Activated CD4-positive, alpha-beta memory T cell treated with anti-CD3 and anti-CD28 coated beads for 36 hours (primary cell): ENCODE data around the gene ESYT3. TPM values are rescaled to one million over a fixed set of nuclear protein-coding genes. Genes with fewer than 3 reads are reported as not detected.
"Not testable (repeated sequence)": the region's sequence is repeated elsewhere in the genome, so short reads cannot be mapped to it uniquely, and the experiment has no call there.

ENCODE experiments used
- CTCF ChIA-PET: fragments of 350-600 bp; sonication (Branson Sonifier 250); formaldehyde crosslinking; loops from one replicate; lab custom pipeline; 2021; ENCODE audit warnings: antibody characterized with exemption, inconsistent platforms; lab: Charles Lee
- POLR2A ChIA-PET: fragments of 350-600 bp; sonication (Branson Sonifier 250); formaldehyde crosslinking; loops from one replicate; lab custom pipeline; 2021; ENCODE audit warnings: antibody characterized with exemption; lab: Charles Lee
- DNase-seq: peaks from one replicate; pipeline ENCODE4 v3.0.0-alpha.2; 2020
- H3K27ac Mint-ChIP-seq: one replicate; pipeline ENCODE4 v1.8.0; 2021; ENCODE audit warnings: mixed read lengths
- H3K27me3 Mint-ChIP-seq: one replicate; pipeline ENCODE4 v1.8.0; 2021; ENCODE audit warnings: mixed read lengths
- H3K36me3 Mint-ChIP-seq: one replicate; pipeline ENCODE4 v1.8.0; 2021; ENCODE audit warnings: mixed read lengths
- H3K4me1 Mint-ChIP-seq: one replicate; pipeline ENCODE4 v1.8.0; 2021; ENCODE audit warnings: low read depth, mixed read lengths
- H3K4me3 Mint-ChIP-seq: one replicate; pipeline ENCODE4 v1.8.0; 2021; ENCODE audit warnings: mild to moderate bottlenecking, mixed read lengths
- H3K9me3 Mint-ChIP-seq: one replicate; pipeline ENCODE4 v1.8.0; 2021; ENCODE audit warnings: mixed read lengths
- intact Hi-C: fragments of 100-400 bp; cut with micrococcal nuclease; formaldehyde crosslinking; loops from one replicate; pipeline ENCODE4 v1.15.1; 2023
- total RNA-seq, 2 experiments: library from RNA; stranded (reverse); gene quantifications; one replicate each; pipeline ENCODE4 v1.2.3, GENCODE V29; 2021

The ESYT3 gene
- total RNA-seq, 2 experiments from 2014 or later: 0.17 to 0.19 TPM

DNA sequence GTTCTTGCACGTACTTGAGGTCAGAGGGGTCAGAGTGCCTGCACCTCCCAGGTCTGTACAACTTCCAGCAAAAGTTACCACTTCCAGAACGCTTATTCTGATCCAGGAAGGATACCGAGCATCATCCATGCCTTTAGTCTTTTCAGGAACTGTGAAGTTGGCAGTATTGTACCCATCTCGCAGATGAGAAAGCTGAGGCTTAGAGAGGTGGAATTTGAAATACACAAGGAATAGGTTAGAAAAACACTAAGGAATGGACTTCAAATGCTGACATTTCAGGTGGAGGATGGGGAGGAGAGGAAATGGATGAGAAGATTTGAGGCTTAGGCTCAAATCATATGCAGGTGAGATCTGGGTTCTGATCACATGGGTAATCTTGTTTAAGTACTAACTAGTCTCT, 11.2 kb downstream of the ESYT3 start:
- ChIA-PET CTCF (interaction anchor here (0.9 kb wide), 1 partner anchor 13 kb away, joined by 3 read pairs; no protein-coding TSS in a partner anchor), POLR2A (no interaction called here)
- Mint-ChIP-seq H3K27me3 (no peaks in the 10 kb centered on the region), H3K9me3 (no peaks in the 10 kb centered on the region), H3K27ac (no peak overlapping the region), H3K4me3 (no peak overlapping the region), H3K36me3 (no peaks in the 10 kb centered on the region), H3K4me1 (no peaks in the 10 kb centered on the region)
- intact Hi-C loops: no loop called here
- DNase-seq: no peak

DNA sequence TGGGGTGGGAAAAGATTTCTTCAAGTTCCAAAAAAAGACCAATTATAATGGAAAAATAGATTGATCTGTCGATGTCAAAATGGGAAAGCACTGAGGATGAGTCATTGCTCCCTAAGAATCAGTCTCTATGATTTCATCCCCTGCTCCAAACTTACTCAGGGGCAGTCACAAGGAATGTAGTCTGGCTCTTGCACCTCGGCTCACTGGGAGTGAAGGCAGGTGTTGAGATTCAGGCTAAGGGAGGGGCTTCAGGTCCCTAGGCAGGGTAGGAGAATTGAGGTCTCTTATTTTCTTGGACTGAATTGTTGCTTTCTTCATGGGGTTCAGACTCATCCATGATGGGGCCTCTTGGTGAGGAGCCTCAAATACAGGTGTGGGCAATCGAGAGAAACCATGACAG, 14.2 kb downstream of the ESYT3 start:
- no peaks in the 10 kb centered on the region for H3K9me3 Mint-ChIP-seq
- intact Hi-C loops: no loop called here
- CTCF ChIA-PET: no interaction called here
- H3K4me1 Mint-ChIP-seq: no peaks in the 10 kb centered on the region
- H3K27me3 Mint-ChIP-seq: peaks cover 1% of the 10 kb centered on the region
- no peaks in the 10 kb centered on the region for H3K36me3 Mint-ChIP-seq
- no peak for DNase-seq
- POLR2A ChIA-PET: no interaction called here
- H3K4me3 Mint-ChIP-seq: no peak overlapping the region
- no peak overlapping the region for H3K27ac Mint-ChIP-seq

DNA sequence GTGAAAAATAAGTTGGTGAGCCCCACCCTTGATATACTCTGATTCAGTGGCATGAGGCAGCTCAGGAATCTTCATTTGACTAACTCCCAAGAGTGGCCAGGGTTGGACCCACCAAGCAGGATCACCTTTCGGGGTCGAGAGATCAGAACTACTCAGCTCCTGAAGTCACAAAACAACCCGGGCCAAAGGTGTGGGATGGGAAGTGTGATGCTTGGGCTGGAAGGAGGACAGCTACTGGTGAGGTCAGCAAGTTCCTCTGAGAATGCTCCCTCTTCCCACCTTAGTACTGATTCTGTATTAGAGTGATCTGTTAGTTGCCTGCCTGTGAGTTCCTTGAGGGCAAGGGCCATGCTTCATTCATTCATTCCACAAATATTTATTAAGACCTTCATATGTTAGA, 15.1 kb downstream of the ESYT3 start:
- H3K9me3 Mint-ChIP-seq: no peaks in the 10 kb centered on the region

DNA sequence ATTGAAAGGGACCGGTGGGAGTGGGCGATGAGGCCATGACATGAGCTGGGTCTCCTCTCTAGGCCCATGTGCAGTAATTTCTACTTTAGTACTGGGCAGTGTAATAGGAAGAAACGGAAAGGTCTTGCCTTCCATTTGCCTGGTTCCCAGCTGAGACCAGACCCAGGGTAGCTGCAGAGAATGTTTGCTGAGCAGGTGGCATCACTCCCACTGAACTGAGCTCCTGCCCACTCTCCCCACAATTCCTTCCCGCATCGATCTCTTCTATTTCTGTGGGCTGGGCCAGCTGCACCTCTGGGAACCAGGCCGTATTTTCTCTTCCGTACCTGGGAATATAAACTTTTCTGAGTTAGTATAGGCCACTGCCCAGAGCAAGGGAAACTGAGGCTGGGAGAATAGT, 15.8 kb downstream of the ESYT3 start:
- no peak for DNase-seq
- POLR2A ChIA-PET: no interaction called here
- Mint-ChIP-seq H3K4me3 (no peak overlapping the region), H3K27ac (no peak overlapping the region), H3K4me1 (no peaks in the 10 kb centered on the region), H3K9me3 (no peaks in the 10 kb centered on the region), H3K36me3 (no peaks in the 10 kb centered on the region), H3K27me3 (peaks cover 1% of the 10 kb centered on the region)
- CTCF ChIA-PET: interaction anchor here (2.2 kb wide), 1 partner anchor 32 kb away, joined by 9 read pairs; no protein-coding TSS in a partner anchor
- intact Hi-C loops: no loop called here

More for the DNA sequence above, 15.1 kb downstream of the ESYT3 start:
- ChIA-PET POLR2A (no interaction called here), CTCF (interaction anchor here (2.2 kb wide), 1 partner anchor 31 kb away, joined by 9 read pairs; no protein-coding TSS in a partner anchor)
- intact Hi-C loops: no loop called here
- Mint-ChIP-seq H3K4me3 (no peak overlapping the region), H3K4me1 (no peaks in the 10 kb centered on the region), H3K36me3 (no peaks in the 10 kb centered on the region), H3K27me3 (peaks cover 1% of the 10 kb centered on the region), H3K27ac (no peak overlapping the region)
- DNase-seq: no peak

DNA sequence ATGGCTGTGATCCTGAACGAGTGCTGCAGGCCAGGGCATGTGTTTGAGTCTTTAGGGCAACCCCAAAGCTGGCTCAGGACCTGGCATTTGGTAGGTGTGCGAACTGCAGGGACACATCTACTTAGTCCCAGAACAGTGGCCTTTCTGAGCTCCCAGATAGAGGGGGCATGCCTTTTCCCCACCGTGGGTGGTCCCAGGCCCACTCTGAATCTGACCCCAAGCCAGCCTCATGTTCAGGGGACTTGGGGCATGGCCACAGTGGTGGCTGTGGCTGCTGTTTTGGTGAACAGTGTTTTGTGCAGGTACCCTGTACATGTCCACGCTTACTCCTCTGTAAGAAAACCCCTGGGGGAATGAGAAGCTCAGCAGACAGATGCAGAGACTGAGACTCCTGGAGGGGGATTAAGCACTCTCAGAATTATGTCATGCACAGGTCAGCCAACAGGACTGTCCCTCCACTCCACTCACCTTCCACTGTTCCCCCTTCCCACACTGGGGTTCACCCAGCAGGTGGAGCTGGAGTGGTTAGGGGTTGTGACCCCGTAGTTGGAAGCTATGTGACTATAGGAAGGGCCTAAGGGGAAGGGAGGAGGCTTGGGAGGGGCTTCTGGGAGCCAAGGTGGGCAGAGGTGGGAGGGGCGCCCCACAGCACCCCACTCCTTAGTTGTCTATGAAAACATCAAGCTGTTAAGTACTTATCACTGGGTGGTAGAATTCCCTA, 16.4 kb downstream of the ESYT3 start:
- no peak overlapping the region for H3K4me3 Mint-ChIP-seq
- H3K9me3 Mint-ChIP-seq: no peaks in the 10 kb centered on the region
- no peak for DNase-seq
- peaks cover 1% of the 10 kb centered on the region for H3K27me3 Mint-ChIP-seq
- intact Hi-C loops: no loop called here
- no peaks in the 10 kb centered on the region for H3K36me3 Mint-ChIP-seq
- H3K4me1 Mint-ChIP-seq: peaks cover 2% of the 10 kb centered on the region
- POLR2A ChIA-PET: no interaction called here
- no peak overlapping the region for H3K27ac Mint-ChIP-seq
- CTCF ChIA-PET: interaction anchor here (2.2 kb wide), 1 partner anchor 33 kb away, joined by 9 read pairs; no protein-coding TSS in a partner anchor

DNA sequence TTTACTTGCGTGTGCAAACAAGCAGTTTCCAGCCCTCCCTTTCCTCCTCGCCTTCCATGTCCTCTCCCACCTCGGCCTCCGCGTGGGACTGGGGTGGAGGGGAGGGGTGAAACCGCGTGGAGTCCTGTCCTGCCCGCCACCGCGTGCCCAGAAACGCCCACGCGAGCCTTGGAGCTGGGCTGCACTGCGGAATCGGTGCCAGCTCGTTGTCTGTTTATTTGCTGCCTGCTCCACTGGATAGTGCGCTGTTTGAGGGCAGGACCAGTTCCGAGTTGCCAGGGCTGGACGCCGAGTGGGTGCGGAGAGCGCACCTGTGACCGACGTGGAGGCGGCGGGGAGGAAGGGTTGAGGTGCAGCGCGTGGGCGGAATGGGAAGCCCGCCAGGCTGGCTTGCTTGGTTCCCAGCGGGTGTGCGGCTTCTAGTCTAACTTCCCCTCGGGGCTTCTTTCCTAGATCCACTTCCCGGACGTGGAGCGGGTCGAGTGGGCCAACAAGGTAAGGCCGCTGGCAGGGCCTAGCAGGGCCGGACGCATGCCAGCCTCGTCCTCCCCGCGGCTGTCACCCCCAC, 17.3 kb downstream of the ESYT3 start:
- intact Hi-C loops: no loop called here
- Mint-ChIP-seq H3K9me3 (no peaks in the 10 kb centered on the region), H3K27me3 (peaks cover 1% of the 10 kb centered on the region), H3K4me3 (no peak overlapping the region), H3K36me3 (no peaks in the 10 kb centered on the region), H3K27ac (no peak overlapping the region), H3K4me1 (peaks cover 9% of the 10 kb centered on the region)
- no peak for DNase-seq
- POLR2A ChIA-PET: no interaction called here
- CTCF ChIA-PET: no interaction called here

DNA sequence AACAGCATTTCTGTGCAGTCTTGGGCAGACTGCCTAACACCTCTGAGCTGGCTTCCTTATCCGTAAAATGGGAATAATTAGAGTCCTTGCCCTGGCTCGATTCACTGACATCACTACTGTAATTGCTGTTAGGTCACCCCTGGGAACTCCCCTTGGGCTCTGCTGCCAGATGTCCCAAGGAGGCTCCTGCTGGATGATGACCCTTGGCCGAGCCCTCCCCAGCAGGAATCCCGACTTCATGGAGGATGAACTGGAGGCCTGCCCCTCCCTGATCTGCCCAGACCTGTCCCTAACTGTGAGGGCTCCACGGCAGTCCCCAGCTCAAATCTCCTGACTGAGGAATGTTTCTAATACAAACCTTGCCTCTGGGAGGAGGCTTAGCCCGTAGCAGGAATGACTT, 18.0 kb downstream of the ESYT3 start:
- CTCF ChIA-PET: no interaction called here
- H3K4me3 Mint-ChIP-seq: no peak overlapping the region
- POLR2A ChIA-PET: no interaction called here

DNA sequence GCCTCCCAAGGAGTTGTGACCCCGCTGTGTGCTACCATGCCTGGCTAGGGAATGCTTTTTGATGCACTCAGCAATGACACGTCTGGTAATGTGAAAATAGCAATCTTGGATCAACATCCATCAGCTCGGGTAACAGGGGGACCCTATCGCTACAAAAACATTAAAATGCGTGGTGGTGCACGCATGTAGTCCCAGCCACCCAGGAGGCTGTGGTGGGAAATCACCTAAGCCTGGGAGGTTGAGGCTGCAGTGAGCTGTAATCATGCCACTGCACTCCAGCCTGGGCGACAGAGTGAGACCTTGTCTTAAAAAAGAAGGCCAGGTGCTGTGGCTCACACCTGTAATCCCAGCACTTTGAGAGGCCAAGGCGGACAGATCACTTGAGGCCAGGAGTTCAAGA, 19.5 kb downstream of the ESYT3 start:
- H3K36me3 Mint-ChIP-seq, POLR2A ChIA-PET, H3K4me1 Mint-ChIP-seq, H3K27me3 Mint-ChIP-seq, H3K9me3 Mint-ChIP-seq, H3K27ac Mint-ChIP-seq, intact Hi-C loops, H3K4me3 Mint-ChIP-seq, DNase-seq, CTCF ChIA-PET: not testable (repeated sequence)

More for the DNA sequence above, 18.0 kb downstream of the ESYT3 start:
- H3K4me1 Mint-ChIP-seq: peaks cover 9% of the 10 kb centered on the region
- H3K27ac Mint-ChIP-seq: no peak overlapping the region
- no peak for DNase-seq
- peaks cover 1% of the 10 kb centered on the region for H3K27me3 Mint-ChIP-seq
- intact Hi-C loops: no loop called here
- no peaks in the 10 kb centered on the region for H3K36me3 Mint-ChIP-seq
- no peaks in the 10 kb centered on the region for H3K9me3 Mint-ChIP-seq

DNA sequence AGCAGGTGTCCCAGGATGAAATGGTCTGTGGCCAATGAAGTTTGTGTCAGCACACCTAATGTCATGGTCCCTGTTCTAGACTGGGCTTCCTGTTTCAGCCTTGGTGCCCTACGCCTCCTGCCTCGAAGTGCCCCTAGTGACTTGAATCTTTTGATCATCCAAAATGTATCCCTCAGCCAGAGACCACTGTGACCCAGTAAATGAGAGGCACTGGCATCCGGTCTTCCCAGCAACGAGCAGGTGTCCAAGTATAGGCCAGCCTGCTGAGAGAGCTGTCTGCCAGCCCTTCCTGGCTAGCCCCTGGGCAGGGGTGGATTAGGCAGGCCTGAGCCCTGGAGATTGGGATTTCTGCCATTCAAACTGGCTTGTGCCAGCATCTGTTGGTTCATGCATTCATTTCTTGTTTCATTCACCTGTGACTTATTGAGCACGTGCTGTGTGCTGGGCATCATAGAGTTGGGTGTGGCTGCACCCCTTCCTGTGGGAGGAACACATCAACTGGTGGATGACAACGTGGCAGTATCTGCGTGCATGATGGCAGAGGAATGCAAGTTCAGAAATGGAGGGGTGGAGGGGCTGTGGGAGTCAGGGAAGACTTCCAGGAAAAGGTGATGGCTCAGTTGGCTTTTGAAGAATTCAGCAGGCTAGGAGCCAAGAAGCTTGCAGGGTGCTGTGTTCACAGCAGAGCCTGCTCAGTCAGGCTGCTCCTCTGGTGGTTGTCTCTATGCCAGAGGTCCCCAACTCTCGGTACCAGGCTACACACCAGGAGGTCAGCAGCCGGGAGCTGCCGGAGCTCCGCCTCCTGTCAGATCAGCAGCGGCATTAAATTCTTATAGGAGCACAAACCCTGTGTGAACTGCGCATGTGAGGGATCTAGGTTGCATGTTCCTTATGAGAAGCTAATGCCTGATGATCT, 21.6 kb downstream of the ESYT3 start:
- no peaks in the 10 kb centered on the region for H3K36me3 Mint-ChIP-seq
- no peak overlapping the region for H3K4me3 Mint-ChIP-seq
- peaks cover 9% of the 10 kb centered on the region for H3K4me1 Mint-ChIP-seq
- H3K27ac Mint-ChIP-seq: no peak overlapping the region
- ChIA-PET CTCF (no interaction called here), POLR2A (no interaction called here)
- DNase-seq: no peak
- H3K9me3 Mint-ChIP-seq: no peaks in the 10 kb centered on the region
- H3K27me3 Mint-ChIP-seq: peaks cover 1% of the 10 kb centered on the region
- intact Hi-C loops: no loop called here

DNA sequence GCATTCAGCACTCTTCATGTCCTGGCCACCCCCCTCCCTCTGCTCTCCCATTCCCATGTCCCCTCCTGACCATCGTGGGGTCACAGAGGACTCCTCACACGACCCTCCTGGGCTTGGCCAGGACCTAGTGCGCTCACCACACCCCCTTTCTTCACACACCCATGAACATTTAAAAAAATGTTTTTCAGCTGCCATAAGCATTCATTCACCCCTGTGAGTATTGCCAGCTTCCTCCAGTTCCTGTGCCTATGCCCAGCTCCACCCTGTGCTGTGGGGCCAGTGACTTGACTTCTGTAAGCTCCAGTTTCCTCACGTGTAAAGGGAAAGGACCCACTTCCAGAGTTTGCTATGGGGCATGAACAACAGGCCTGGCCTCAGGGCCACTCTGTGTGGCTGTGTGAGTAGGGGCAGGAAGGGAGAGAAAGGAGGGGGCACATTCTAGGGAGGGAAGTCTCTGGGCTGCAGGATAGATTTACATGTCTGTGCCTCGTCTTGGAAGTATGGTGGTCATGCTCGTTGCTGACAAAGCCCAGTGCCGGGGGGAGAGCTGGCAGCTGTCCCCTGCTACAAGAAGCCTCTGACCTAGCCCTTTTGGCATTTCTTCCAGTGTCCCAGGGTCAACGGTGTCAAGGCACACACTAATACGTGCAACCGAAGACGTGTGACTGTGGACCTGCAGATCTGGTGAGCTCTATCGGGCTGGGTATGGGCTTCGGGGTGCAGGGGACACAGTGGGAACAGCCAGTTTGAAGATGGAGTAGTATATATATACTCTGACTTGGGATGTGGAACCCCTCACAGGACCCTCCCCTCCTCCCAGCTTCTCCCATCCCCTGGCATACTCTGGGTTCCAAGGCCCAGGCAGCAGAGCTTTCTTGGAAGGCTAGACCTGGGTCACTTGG, 22.8 kb downstream of the ESYT3 start:
- Mint-ChIP-seq H3K27ac (no peak overlapping the region), H3K4me1 (peaks cover 9% of the 10 kb centered on the region), H3K27me3 (peaks cover 3% of the 10 kb centered on the region), H3K4me3 (no peak overlapping the region), H3K9me3 (no peaks in the 10 kb centered on the region), H3K36me3 (no peaks in the 10 kb centered on the region)
- intact Hi-C loops: no loop called here
- ChIA-PET POLR2A (no interaction called here), CTCF (no interaction called here)
- no peak for DNase-seq

DNA sequence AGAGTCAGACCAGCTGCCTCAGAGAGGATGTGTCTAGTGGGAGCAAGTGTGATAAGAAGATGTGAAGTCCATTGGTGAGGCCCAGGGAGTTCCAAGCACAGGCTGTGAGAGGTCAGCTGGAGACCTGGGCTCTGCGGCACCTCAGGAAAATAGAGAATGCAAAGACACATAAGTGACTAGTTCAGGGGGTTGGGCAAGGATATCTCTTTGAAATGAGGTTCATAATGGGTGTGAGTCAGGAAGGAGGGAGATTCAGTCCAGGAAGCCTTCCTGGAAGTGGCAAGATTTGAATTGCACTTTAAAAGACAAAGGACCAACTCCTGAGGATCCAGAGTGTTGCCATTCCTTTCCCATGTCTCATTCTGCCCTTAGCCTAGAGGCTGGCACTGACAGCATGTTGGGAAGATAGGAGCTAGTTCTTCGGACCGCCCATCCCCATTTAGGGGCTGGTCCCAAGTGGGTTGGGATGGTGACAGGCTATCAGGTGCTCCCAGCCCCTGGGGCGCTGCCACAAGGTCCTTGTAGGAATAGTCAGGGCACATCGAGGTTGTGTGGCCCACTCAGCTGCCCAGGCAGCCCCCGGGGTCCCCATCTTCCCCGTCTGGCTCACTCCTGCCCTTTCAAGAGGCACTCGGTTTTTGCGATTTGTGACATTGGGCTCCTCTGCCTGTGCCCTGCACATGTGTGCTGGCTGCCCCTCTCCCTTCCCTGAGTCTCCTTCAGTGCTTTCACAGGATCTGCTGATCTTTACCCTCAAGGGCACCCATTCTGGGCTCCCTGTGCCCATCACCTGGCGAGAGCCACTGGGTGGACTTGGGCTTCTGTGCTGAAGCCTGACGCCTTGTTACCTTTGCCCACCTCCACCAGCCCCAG, 23.7 kb downstream of the ESYT3 start:
- Mint-ChIP-seq H3K36me3 (no peaks in the 10 kb centered on the region), H3K4me3 (no peak overlapping the region), H3K27me3 (peaks cover 2% of the 10 kb centered on the region), H3K4me1 (peaks cover 9% of the 10 kb centered on the region), H3K27ac (no peak overlapping the region), H3K9me3 (no peaks in the 10 kb centered on the region)
- intact Hi-C loops: no loop called here
- no peak for DNase-seq
- CTCF ChIA-PET: no interaction called here
- POLR2A ChIA-PET: no interaction called here
